Sigmoid colon (tissue), 7 donors: Measurements from ENCODE around the gene DDN. TPM values are rescaled to one million over a fixed set of nuclear protein-coding genes. Genes with fewer than 3 reads are reported as not detected.

Source experiments
- DNase-seq: peaks from one replicate; pipeline ENCODE4 v3.0.0-alpha.2; 2019
- H3K27ac ChIP-seq, 4 donors: fragments of 200-600 bp; sonication (generic); one replicate each; pipeline ENCODE4 v1.5.1; 2016 to 2019; ENCODE audit warnings: mild to moderate bottlenecking in 1 of 4
- H3K27me3 ChIP-seq, 3 donors: fragments of 200-600 bp; sonication (generic); one replicate each; pipeline ENCODE4 v1.5.1; 2019; ENCODE audit warnings: mild to moderate bottlenecking in 1 of 3
- H3K36me3 ChIP-seq, 4 donors: fragments of 200-600 bp; sonication (generic); one replicate each; pipeline ENCODE4 v1.5.1; 2016 to 2019
- H3K4me1 ChIP-seq, 4 donors: fragments of 200-600 bp; sonication (generic); one replicate each; pipeline ENCODE4 v1.5.1; 2017 to 2019
- H3K4me3 ChIP-seq, 4 donors: fragments of 200-600 bp; sonication (generic); one replicate each; pipeline ENCODE4 v1.5.1; 2017 to 2019; ENCODE audit warnings: mild to moderate bottlenecking in 2 of 4, moderate library complexity in 1 of 4
- H3K9me3 ChIP-seq, 4 donors: fragments of 200-600 bp in 3 of 4; sonication (generic) in 3 of 4; one replicate each; pipeline versions ENCODE4 v1.5.1 to v1.6.1; 2013 to 2019
- CTCF ChIP-seq, 4 experiments: fragments of 450-650 bp in 3 of 4; fragments of 200-600 bp in 1 of 4; IDR thresholded peaks; one replicate each; pipeline ENCODE4 v1.5.1; 2016 to 2019; ENCODE audit warnings: antibody characterized with exemption in 4 of 4, mild to moderate bottlenecking in 3 of 4, moderate library complexity in 2 of 4
- EP300 ChIP-seq, 4 donors: sonication (generic); formaldehyde crosslinking; IDR thresholded peaks; one replicate each; pipeline ENCODE4 v1.6.1; 2017; ENCODE audit warnings: antibody characterized with exemption in 4 of 4
- POLR2A ChIP-seq, 2 donors: fragments of 450-650 bp; IDR thresholded peaks; one replicate each; pipeline ENCODE4 v1.6.1; 2016; ENCODE audit warnings: antibody characterized with exemption in 2 of 2, mild to moderate bottlenecking in 2 of 2, moderate library complexity in 2 of 2
- POLR2AphosphoS5 ChIP-seq, 4 donors: sonication (generic); formaldehyde crosslinking; IDR thresholded peaks; one replicate each; pipeline ENCODE4 v1.6.1; 2017; ENCODE audit warnings: antibody characterized with exemption in 4 of 4
- WGBS, 2 donors: extraction: QIAGEN DNeasy Blood & Tissue Kit; methylation state at CpG; one replicate each; pipeline ENCODE4 v1.1.7; 2013; 5-methylcytosine and 5-hydroxymethylcytosine counted together
- intact Hi-C: fragments of 100-400 bp; cut with DNase I; formaldehyde crosslinking; loops from one replicate; pipeline ENCODE4 v1.15.1; 2023
- polyA plus RNA-seq, 3 donors: library from polyadenylated mRNA; stranded (reverse); fragments of 200-250 nt; gene quantifications; one replicate each; pipeline ENCODE4 v1.2.3, GENCODE V29; 2013
- total RNA-seq, 4 donors: library from RNA; depleted of rRNA; stranded (reverse); fragments of >200 nt; gene quantifications; one replicate each; pipeline ENCODE4 v1.1.0, GENCODE V29; 2016
- donor health status: healthy with polysubstance abuse.
- donor health status: Bipolar disorder and iron deficiency.
- donor health status: healthy.

Gene DDN
- total and polyA plus RNA-seq, 7 donors = 0.14 to 0.69 (median 0.60) TPM; not detected in 4

- H3K36me3 ChIP-seq = peaks cover 34 to 60% (median 48%) of the 10 kb centered on the region in 4 donors
- WGBS, 2 donors = 81 to 87% methylated on average over 11 of the region's 11 CpGs
- no peak for DNase-seq
- H3K4me1 ChIP-seq = peaks cover 0 to 29% (median 18%) of the 10 kb centered on the region in 4 donors
- no peaks in the 10 kb centered on the region for H3K27me3 ChIP-seq
- intact Hi-C loops = no loop called here
- no peak for TF ChIP-seq CTCF (IDR thresholded peaks at IDR 0.05)
- no peak for TF ChIP-seq POLR2AphosphoS5 (IDR thresholded peaks at IDR 0.05)
- no peak for TF ChIP-seq EP300 (IDR thresholded peaks at IDR 0.05)
- TF ChIP-seq POLR2A (IDR thresholded peaks at IDR 0.05) = no peak
- no peak overlapping the region for H3K27ac ChIP-seq
- no peak overlapping the region for H3K4me3 ChIP-seq
- H3K9me3 ChIP-seq = no peaks in the 10 kb centered on the region
These were observed 22.2 kb upstream of the DDN start for GRCh38 chr12:49021292-49021915.

- Histone ChIP-seq H3K36me3 (peaks cover 29 to 50% (median 39%) of the 10 kb centered on the region in 4 donors), H3K4me1 (peaks cover 0 to 29% (median 18%) of the 10 kb centered on the region in 4 donors), H3K4me3 (no peak overlapping the region), H3K9me3 (no peaks in the 10 kb centered on the region), H3K27ac (peak overlapping the region in 1 of 4 donors; percentile 92), H3K27me3 (no peaks in the 10 kb centered on the region)
- 86 to 91% methylated on average over 6 of the region's 6 CpGs for WGBS, 2 donors
- intact Hi-C loops = no loop called here
- no peak for TF ChIP-seq POLR2A (IDR thresholded peaks at IDR 0.05)
- TF ChIP-seq EP300 (IDR thresholded peaks at IDR 0.05) = no peak
- no peak for TF ChIP-seq POLR2AphosphoS5 (IDR thresholded peaks at IDR 0.05)
- TF ChIP-seq CTCF (IDR thresholded peaks at IDR 0.05) = no peak
- no peak for DNase-seq
These were observed 21.3 kb upstream of the DDN start for GRCh38 chr12:49020441-49020840.

- 58 to 74% methylated on average over 10 of the region's 10 CpGs for WGBS, 2 donors
- Histone ChIP-seq H3K27ac (peak overlapping the region; percentile 89 to 95 (median 92)), H3K4me1 (peaks cover 0 to 29% (median 18%) of the 10 kb centered on the region in 4 donors), H3K9me3 (no peaks in the 10 kb centered on the region), H3K4me3 (peak overlapping the region in 2 of 4 donors; percentile 77 to 87), H3K27me3 (no peaks in the 10 kb centered on the region), H3K36me3 (peaks cover 29 to 43% (median 32%) of the 10 kb centered on the region in 4 donors)
- TF ChIP-seq EP300 (IDR thresholded peaks at IDR 0.05) (no peak), POLR2AphosphoS5 (IDR thresholded peaks at IDR 0.05) (no peak), POLR2A (IDR thresholded peaks at IDR 0.05) (no peak), CTCF (IDR thresholded peaks at IDR 0.05) (no peak)
- intact Hi-C loops = loop anchor here (10.0 kb wide), 1 partner anchor 305 kb away; the partner anchor contains the start of gene CCNT1
- no peak for DNase-seq
These were observed 20.5 kb upstream of the DDN start for GRCh38 chr12:49019443-49020324.

GRCh38 chr12:49019120-49019430 lies 19.9 kb upstream of the DDN start:
- H3K4me3 ChIP-seq = peak overlapping the region; percentile 65 to 95 (median 82)
- intact Hi-C loops = loop anchor here (10.0 kb wide), 1 partner anchor 304 kb away; the partner anchor contains the start of gene CCNT1

More at GRCh38 chr12:49019120-49019430, 19.9 kb upstream of the DDN start:
- 2 to 3% methylated on average over 8 of the region's 8 CpGs for WGBS, 2 donors
- Histone ChIP-seq H3K4me1 (peaks cover 0 to 29% (median 18%) of the 10 kb centered on the region in 4 donors), H3K27me3 (no peaks in the 10 kb centered on the region), H3K9me3 (no peaks in the 10 kb centered on the region), H3K36me3 (peaks cover 24 to 36% (median 27%) of the 10 kb centered on the region in 4 donors), H3K27ac (peak overlapping the region; percentile 89 to 95 (median 92))
- TF ChIP-seq POLR2AphosphoS5 (IDR thresholded peaks at IDR 0.05) (no peak), EP300 (IDR thresholded peaks at IDR 0.05) (no peak), CTCF (IDR thresholded peaks at IDR 0.05) (no peak), POLR2A (IDR thresholded peaks at IDR 0.05) (no peak)
- DNase-seq = no peak
